Cardiac muscle cell (in vitro differentiated cells and primary cell): ENCODE measurements around the gene VN1R5. TPM values are rescaled to one million over a fixed set of nuclear protein-coding genes. Genes with fewer than 3 reads are reported as not detected.
"Not testable (repeated sequence)": the region's sequence is repeated elsewhere in the genome, so short reads cannot be mapped to it uniquely, and the experiment has no call there.

Experiments
- DNase-seq, 2 donors: peaks; one replicate each; pipeline versions ENCODE4 v3.0.0 to v3.0.0-alpha.2; 2010 to 2017; ENCODE audit warnings: low read depth in 1 of 2, low spot score in 1 of 2
- H3K27ac ChIP-seq: fragments of 200-600 bp; sonication (generic); 2 replicates; pipeline ENCODE4 v1.5.1; 2016
- H3K27me3 ChIP-seq: fragments of 200-600 bp; sonication (generic); 2 replicates; pipeline ENCODE4 v1.6.0; 2016; ENCODE audit warnings: control low read depth
- H3K36me3 ChIP-seq: fragments of 200-600 bp; sonication (generic); 2 replicates; pipeline ENCODE4 v1.5.1; 2016; ENCODE audit warnings: control low read depth
- H3K4me1 ChIP-seq: fragments of 200-600 bp; sonication (generic); 2 replicates; pipeline ENCODE4 v1.8.1; 2017; ENCODE audit warnings: low read depth, mild to moderate bottlenecking, mixed run types
- H3K4me3 ChIP-seq: fragments of 200-600 bp; sonication (generic); 2 replicates; pipeline ENCODE4 v1.5.1; 2016; ENCODE audit warnings: mild to moderate bottlenecking
- H3K9me3 ChIP-seq: fragments of 200-600 bp; sonication (generic); 2 replicates; pipeline ENCODE4 v1.5.1; 2017; ENCODE audit warnings: low read depth, mild to moderate bottlenecking, control low read depth
- CTCF ChIP-seq: IDR thresholded peaks from 2 replicates; pipeline ENCODE4 v1.5.1; 2012; ENCODE audit warnings: low read depth, mild to moderate bottlenecking, low read length
- polyA plus RNA-seq: library from polyadenylated mRNA; unstranded; fragments of >200 nt; fragmentation: Nextera tagmentation; extraction: Ambion mirVana; gene quantifications from 2 replicates; pipeline ENCODE4 v1.2.1, GENCODE V29; 2016
- total RNA-seq: library from RNA; depleted of rRNA; stranded (reverse); fragments of >200 nt; gene quantifications from 2 replicates; pipeline ENCODE4 v1.2.3, GENCODE V29; 2016

The VN1R5 gene
- total RNA-seq (not detected in 2 replicates), polyA plus RNA-seq (not detected in 2 replicates)

GRCh38 chr1:247255772-247256171 is at the start of gene VN1R5:
Gene VN1R5 (plus strand): TSS chr1:247256072.
- H3K4me3 ChIP-seq, DNase-seq, H3K27ac ChIP-seq, H3K9me3 ChIP-seq, H3K4me1 ChIP-seq, H3K27me3 ChIP-seq, H3K36me3 ChIP-seq: not testable (repeated sequence)

GRCh38 chr1:247209396-247209795 is 46.5 kb upstream of the VN1R5 start:
- Histone ChIP-seq H3K27me3 (no peaks in the 10 kb centered on the region), H3K36me3 (no peaks in the 10 kb centered on the region), H3K27ac (no peak overlapping the region), H3K4me3 (peak overlapping the region; percentile 72), H3K4me1 (peaks cover 4% of the 10 kb centered on the region), H3K9me3 (no peaks in the 10 kb centered on the region)
- peak in 1 of 2 donors; percentile 10 for DNase-seq
- no peak for TF ChIP-seq CTCF

GRCh38 chr1:247210062-247210375 is 45.9 kb upstream of the VN1R5 start:
- Histone ChIP-seq H3K4me3 (peak overlapping the region; percentile 72), H3K36me3 (no peaks in the 10 kb centered on the region), H3K9me3 (no peaks in the 10 kb centered on the region), H3K27me3 (no peaks in the 10 kb centered on the region), H3K4me1 (peaks cover 4% of the 10 kb centered on the region), H3K27ac (peak overlapping the region; percentile 77)
- no peak for DNase-seq
- no peak for TF ChIP-seq CTCF

DNA sequence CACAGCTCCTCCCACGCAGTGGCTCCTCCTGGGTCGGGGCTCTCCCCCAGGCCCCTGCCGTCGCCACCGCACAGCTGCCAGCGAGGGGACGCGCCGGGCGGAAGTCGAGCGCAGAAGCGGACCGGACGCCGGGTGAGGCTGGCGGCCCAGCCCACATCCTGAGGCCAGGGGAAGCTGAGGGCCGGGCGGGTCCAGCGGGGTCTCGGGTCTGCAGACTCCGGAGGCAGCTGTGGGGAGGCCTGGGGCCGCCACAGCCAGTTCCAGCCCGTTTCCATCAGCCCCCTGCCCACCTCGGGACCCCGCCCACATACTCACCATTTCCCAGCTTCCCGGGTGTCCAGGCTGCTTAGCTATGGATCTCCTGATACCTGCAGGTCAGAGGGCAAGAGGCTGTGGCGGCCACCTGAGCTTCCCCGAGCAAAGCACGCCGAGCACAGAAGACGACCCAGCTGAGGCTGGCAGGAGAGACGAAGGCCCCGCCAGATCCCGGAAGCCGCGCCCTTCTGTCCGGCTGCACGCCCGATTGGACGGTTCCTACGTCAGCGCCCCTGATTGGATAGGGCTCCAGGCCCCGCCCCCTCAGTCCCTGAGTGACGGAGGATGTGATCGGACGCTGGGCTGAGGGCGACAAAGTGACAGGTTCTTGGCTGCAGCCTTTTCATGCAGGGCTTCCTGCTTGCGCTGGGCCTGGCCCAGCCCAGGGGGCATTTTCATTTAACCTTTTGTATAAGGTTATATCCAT is 45.3 kb upstream of the VN1R5 start:
- Histone ChIP-seq H3K4me1 (peaks cover 4% of the 10 kb centered on the region), H3K27ac (peak overlapping the region; percentile 77), H3K36me3 (no peaks in the 10 kb centered on the region), H3K4me3 (peak overlapping the region; percentile 72), H3K27me3 (no peaks in the 10 kb centered on the region), H3K9me3 (no peaks in the 10 kb centered on the region)
- no peak for TF ChIP-seq CTCF
- DNase-seq = peak; percentile 93 to 99

DNA sequence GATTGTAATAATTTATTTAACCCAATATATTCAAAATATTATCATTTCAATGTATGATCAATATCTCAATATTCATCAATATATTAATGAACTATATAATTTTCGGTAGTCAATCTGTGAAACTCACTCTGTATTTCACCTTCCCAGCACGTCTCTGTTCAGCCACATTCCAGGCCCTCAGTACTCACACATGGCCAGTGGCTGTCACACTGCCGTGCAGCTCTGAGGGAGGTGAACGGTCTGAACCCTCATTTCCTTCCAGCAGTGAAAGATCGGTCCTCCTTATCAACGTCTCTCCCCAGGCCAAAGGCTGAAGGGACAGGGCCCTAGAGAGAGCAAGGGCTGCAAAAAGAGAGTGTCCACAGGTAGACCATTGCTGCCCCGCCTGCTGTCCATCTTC is 44.5 kb upstream of the VN1R5 start:
- no peak for TF ChIP-seq CTCF
- no peak overlapping the region for H3K4me3 ChIP-seq
- H3K36me3 ChIP-seq = no peaks in the 10 kb centered on the region
- H3K27ac ChIP-seq = no peak overlapping the region
- H3K4me1 ChIP-seq = peaks cover 4% of the 10 kb centered on the region
- no peak for DNase-seq
- H3K27me3 ChIP-seq = no peaks in the 10 kb centered on the region
- no peaks in the 10 kb centered on the region for H3K9me3 ChIP-seq

DNA sequence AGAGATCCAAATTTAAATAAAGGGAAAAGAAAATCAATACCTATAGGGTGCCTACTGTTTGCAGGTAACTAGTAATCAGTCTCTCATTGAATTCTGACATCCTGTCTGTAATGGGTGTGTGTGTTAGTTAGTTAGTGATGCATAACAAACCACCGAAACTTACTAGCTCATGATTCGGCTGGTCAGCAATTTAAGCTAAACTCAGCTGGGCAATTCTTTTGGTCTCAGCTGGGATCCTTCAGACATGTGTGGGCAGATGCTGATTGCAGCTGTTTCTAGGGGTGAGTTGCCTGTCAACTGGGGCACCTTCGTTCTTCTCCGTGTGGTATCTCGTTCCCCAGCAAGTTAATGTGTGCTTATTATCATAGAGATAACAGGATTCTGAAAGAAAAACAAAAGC is 43.9 kb upstream of the VN1R5 start:
- H3K27ac ChIP-seq = no peak overlapping the region
- H3K9me3 ChIP-seq = no peaks in the 10 kb centered on the region
- H3K27me3 ChIP-seq = no peaks in the 10 kb centered on the region
- TF ChIP-seq CTCF = no peak
- H3K4me1 ChIP-seq = peaks cover 4% of the 10 kb centered on the region
- no peaks in the 10 kb centered on the region for H3K36me3 ChIP-seq
- DNase-seq = no peak
- H3K4me3 ChIP-seq = no peak overlapping the region
